ENCODE results near the gene CRKL.
"Not testable (repeated sequence)": the region's sequence is repeated elsewhere in the genome, so short reads cannot be mapped to it uniquely, and the experiment has no call there.

Gene CRKL

DNA sequence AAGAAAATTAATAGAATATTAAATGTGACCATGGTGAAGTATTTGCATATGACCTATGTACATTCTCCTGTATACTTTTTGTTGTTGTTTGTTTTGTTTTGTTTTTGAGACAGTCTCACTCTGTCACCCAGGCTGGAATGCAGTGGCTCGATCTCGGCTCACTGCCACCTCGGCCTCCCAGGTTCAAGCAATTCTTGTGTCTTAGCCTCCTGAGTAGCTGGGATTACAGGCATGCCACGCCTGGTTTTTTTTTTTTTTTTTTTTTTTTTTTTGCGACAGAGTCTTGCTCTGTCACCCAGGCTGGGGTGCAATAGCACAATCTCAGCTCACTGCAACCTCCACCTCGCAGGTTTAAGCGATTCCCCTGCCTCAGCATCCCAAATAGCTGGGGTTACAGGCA lies 19.5 kb upstream of the CRKL start:
- not testable (repeated sequence) for H2AK5ac ChIP-seq (ENCODE audit: low read length); H4K8ac ChIP-seq (ENCODE audit: low read depth, low read length); H4K12ac ChIP-seq (ENCODE audit: low read depth, low read length); H2BK12ac ChIP-seq (ENCODE audit: low read length); H3K36me3 ChIP-seq (ENCODE audit: control insufficient read depth in 1 of 2, insufficient read depth in 2 of 2, low read length in 2 of 2); H3K9ac ChIP-seq (ENCODE audit: low read length); H3K23ac ChIP-seq (ENCODE audit: low read length); H3K4me3 ChIP-seq (ENCODE audit: low read depth, low read length); H3K4me1 ChIP-seq (ENCODE audit: control insufficient read depth in 1 of 2, insufficient read depth in 2 of 2, low read length in 2 of 2); H3K4ac ChIP-seq (ENCODE audit: low read depth, low read length); H3K14ac ChIP-seq (ENCODE audit: low read length); H3K79me1 ChIP-seq (ENCODE audit: low read length); H3K4me2 ChIP-seq (ENCODE audit: low read length); H3K79me2 ChIP-seq (ENCODE audit: control insufficient read depth, insufficient read depth, low read length, poor library complexity); H2AFZ ChIP-seq (ENCODE audit: insufficient read depth, low read length, poor library complexity); H2BK120ac ChIP-seq (ENCODE audit: insufficient read depth, low read length, poor library complexity); H4K91ac ChIP-seq (ENCODE audit: low read depth, low read length); H3K18ac ChIP-seq (ENCODE audit: low read length); H3K27ac ChIP-seq (ENCODE audit: low read depth, low read length); H3K9me3 ChIP-seq (ENCODE audit: insufficient read depth, low read depth, low read length); H2BK5ac ChIP-seq (ENCODE audit: low read depth, low read length, poor library complexity); H3K27me3 ChIP-seq (ENCODE audit: insufficient read depth, low read length)
- WGBS (ENCODE audit: extremely low coverage, insufficient coverage, insufficient read length): no CpG with 5 or more reads among the region's 7 CpGs
- peak in 1 of 2 donors; percentile 77 for DNase-seq

GRCh38 chr22:20899827-20900423 lies 17.3 kb upstream of the CRKL start:
- H3K4me1 ChIP-seq (ENCODE audit: control insufficient read depth in 1 of 2, insufficient read depth in 2 of 2, low read length in 2 of 2): no peaks in the 10 kb centered on the region
- H3K27me3 ChIP-seq (ENCODE audit: insufficient read depth, low read length): no peaks in the 10 kb centered on the region
- no peak overlapping the region for H2AFZ ChIP-seq (ENCODE audit: insufficient read depth, low read length, poor library complexity)
- H3K27ac ChIP-seq (ENCODE audit: low read depth, low read length): no peak overlapping the region
- no peak overlapping the region for H2BK12ac ChIP-seq (ENCODE audit: low read length)
- H3K4me2 ChIP-seq (ENCODE audit: low read length): no peak overlapping the region
- H2BK120ac ChIP-seq (ENCODE audit: insufficient read depth, low read length, poor library complexity): no peak overlapping the region
- no peak overlapping the region for H3K4ac ChIP-seq (ENCODE audit: low read depth, low read length)
- H3K9me3 ChIP-seq (ENCODE audit: insufficient read depth, low read depth, low read length): peaks cover 1% of the 10 kb centered on the region
- no peak overlapping the region for H2AK5ac ChIP-seq (ENCODE audit: low read length)
- H2BK5ac ChIP-seq (ENCODE audit: low read depth, low read length, poor library complexity): no peak overlapping the region
- H3K4me3 ChIP-seq (ENCODE audit: low read depth, low read length): no peak overlapping the region
- no peaks in the 10 kb centered on the region for H3K36me3 ChIP-seq (ENCODE audit: control insufficient read depth in 1 of 2, insufficient read depth in 2 of 2, low read length in 2 of 2)
- DNase-seq: no peak
- no peak overlapping the region for H3K18ac ChIP-seq (ENCODE audit: low read length)
- no peak overlapping the region for H3K14ac ChIP-seq (ENCODE audit: low read length)
- no peaks in the 10 kb centered on the region for H3K79me1 ChIP-seq (ENCODE audit: low read length)
- H4K8ac ChIP-seq (ENCODE audit: low read depth, low read length): no peak overlapping the region
- no peak overlapping the region for H4K91ac ChIP-seq (ENCODE audit: low read depth, low read length)
- no CpG with 5 or more reads among the region's 7 CpGs for WGBS (ENCODE audit: extremely low coverage, insufficient coverage, insufficient read length)
- no peaks in the 10 kb centered on the region for H3K79me2 ChIP-seq (ENCODE audit: control insufficient read depth, insufficient read depth, low read length, poor library complexity)
- H3K23ac ChIP-seq (ENCODE audit: low read length): no peak overlapping the region
- H3K9ac ChIP-seq (ENCODE audit: low read length): no peak overlapping the region
- no peak overlapping the region for H4K12ac ChIP-seq (ENCODE audit: low read depth, low read length)

- not testable (repeated sequence) for H2BK120ac ChIP-seq (ENCODE audit: insufficient read depth, low read length, poor library complexity); H3K4me1 ChIP-seq (ENCODE audit: control insufficient read depth in 1 of 2, insufficient read depth in 2 of 2, low read length in 2 of 2); H2BK5ac ChIP-seq (ENCODE audit: low read depth, low read length, poor library complexity); H3K23ac ChIP-seq (ENCODE audit: low read length); H2AFZ ChIP-seq (ENCODE audit: insufficient read depth, low read length, poor library complexity); H2BK12ac ChIP-seq (ENCODE audit: low read length); H3K4me3 ChIP-seq (ENCODE audit: low read depth, low read length); H4K8ac ChIP-seq (ENCODE audit: low read depth, low read length); H3K27ac ChIP-seq (ENCODE audit: low read depth, low read length); H3K18ac ChIP-seq (ENCODE audit: low read length); H3K9me3 ChIP-seq (ENCODE audit: insufficient read depth, low read depth, low read length); H3K9ac ChIP-seq (ENCODE audit: low read length); DNase-seq; H3K79me2 ChIP-seq (ENCODE audit: control insufficient read depth, insufficient read depth, low read length, poor library complexity); H3K14ac ChIP-seq (ENCODE audit: low read length); H3K27me3 ChIP-seq (ENCODE audit: insufficient read depth, low read length); H3K36me3 ChIP-seq (ENCODE audit: control insufficient read depth in 1 of 2, insufficient read depth in 2 of 2, low read length in 2 of 2); H4K12ac ChIP-seq (ENCODE audit: low read depth, low read length); H3K79me1 ChIP-seq (ENCODE audit: low read length); H2AK5ac ChIP-seq (ENCODE audit: low read length); H3K4ac ChIP-seq (ENCODE audit: low read depth, low read length); H4K91ac ChIP-seq (ENCODE audit: low read depth, low read length); H3K4me2 ChIP-seq (ENCODE audit: low read length)
- no CpG with 5 or more reads among the region's 18 CpGs for WGBS (ENCODE audit: extremely low coverage, insufficient coverage, insufficient read length)
Observed at GRCh38 chr22:20901093-20902033, 15.8 kb upstream of the CRKL start.

- no CpG with 5 or more reads among the region's 2 CpGs for WGBS (ENCODE audit: extremely low coverage, insufficient coverage, insufficient read length)
- no peak overlapping the region for H4K12ac ChIP-seq (ENCODE audit: low read depth, low read length)
- no peaks in the 10 kb centered on the region for H3K36me3 ChIP-seq (ENCODE audit: control insufficient read depth in 1 of 2, insufficient read depth in 2 of 2, low read length in 2 of 2)
- no peak overlapping the region for H2BK12ac ChIP-seq (ENCODE audit: low read length)
- no peaks in the 10 kb centered on the region for H3K27me3 ChIP-seq (ENCODE audit: insufficient read depth, low read length)
- H3K4me3 ChIP-seq (ENCODE audit: low read depth, low read length): no peak overlapping the region
- no peak overlapping the region for H2BK5ac ChIP-seq (ENCODE audit: low read depth, low read length, poor library complexity)
- H3K14ac ChIP-seq (ENCODE audit: low read length): no peak overlapping the region
- H2AFZ ChIP-seq (ENCODE audit: insufficient read depth, low read length, poor library complexity): no peak overlapping the region
- no peaks in the 10 kb centered on the region for H3K4me1 ChIP-seq (ENCODE audit: control insufficient read depth in 1 of 2, insufficient read depth in 2 of 2, low read length in 2 of 2)
- no peak for DNase-seq
- no peak overlapping the region for H3K18ac ChIP-seq (ENCODE audit: low read length)
- no peak overlapping the region for H3K4me2 ChIP-seq (ENCODE audit: low read length)
- H2AK5ac ChIP-seq (ENCODE audit: low read length): no peak overlapping the region
- no peak overlapping the region for H3K27ac ChIP-seq (ENCODE audit: low read depth, low read length)
- H2BK120ac ChIP-seq (ENCODE audit: insufficient read depth, low read length, poor library complexity): no peak overlapping the region
- peaks cover 1% of the 10 kb centered on the region for H3K9me3 ChIP-seq (ENCODE audit: insufficient read depth, low read depth, low read length)
- no peak overlapping the region for H3K23ac ChIP-seq (ENCODE audit: low read length)
- no peaks in the 10 kb centered on the region for H3K79me1 ChIP-seq (ENCODE audit: low read length)
- H3K4ac ChIP-seq (ENCODE audit: low read depth, low read length): no peak overlapping the region
- no peak overlapping the region for H4K91ac ChIP-seq (ENCODE audit: low read depth, low read length)
- no peaks in the 10 kb centered on the region for H3K79me2 ChIP-seq (ENCODE audit: control insufficient read depth, insufficient read depth, low read length, poor library complexity)
- H4K8ac ChIP-seq (ENCODE audit: low read depth, low read length): no peak overlapping the region
- no peak overlapping the region for H3K9ac ChIP-seq (ENCODE audit: low read length)
Observed at GRCh38 chr22:20903093-20903492, 14.1 kb upstream of the CRKL start.

Data from trophoblast cell (in vitro differentiated cells and primary cell).